Calu3 (cell line): Measurements from ENCODE around the gene SLC26A6. TPM values are rescaled to one million over a fixed set of nuclear protein-coding genes. Genes with fewer than 3 reads are reported as not detected.

Experiments used
- BruUV-seq: library from RNA; stranded (reverse); fragments of 400-500 nt; replicated peaks from 2 replicates; lab custom pipeline; 2021; lab: Mats Ljungman, UMichigan
- CTCF ChIA-PET: fragments of 300-600 bp; sonication (Branson Sonifier 250); formaldehyde crosslinking; loops from one replicate; lab custom pipeline; 2022; ENCODE audit warnings: antibody characterized with exemption; lab: Charles Lee
- DNase-seq: peaks from one replicate; pipeline ENCODE4 v3.0.0; 2022
- H3K27ac Mint-ChIP-seq: one replicate; pipeline ENCODE4 v1.8.0; 2022; ENCODE audit warnings: mixed read lengths; ENCODE audit not compliant: unreplicated experiment
- H3K27me3 Mint-ChIP-seq: one replicate; pipeline ENCODE4 v1.8.0; 2022; ENCODE audit warnings: mixed read lengths; ENCODE audit not compliant: unreplicated experiment
- H3K36me3 Mint-ChIP-seq: one replicate; pipeline ENCODE4 v1.8.0; 2022; ENCODE audit warnings: mild to moderate bottlenecking, moderate library complexity, mixed read lengths; ENCODE audit not compliant: insufficient read depth, unreplicated experiment
- H3K4me1 Mint-ChIP-seq: one replicate; pipeline ENCODE4 v1.8.0; 2022; ENCODE audit warnings: mild to moderate bottlenecking, low read depth, mixed read lengths; ENCODE audit not compliant: unreplicated experiment
- H3K4me3 Mint-ChIP-seq: one replicate; pipeline ENCODE4 v1.8.0; 2022; ENCODE audit warnings: mild to moderate bottlenecking, low read depth, moderate library complexity, mixed read lengths; ENCODE audit not compliant: unreplicated experiment
- H3K9me3 Mint-ChIP-seq: one replicate; pipeline ENCODE4 v1.8.0; 2022; ENCODE audit warnings: low read depth, mixed read lengths; ENCODE audit not compliant: unreplicated experiment
- intact Hi-C: fragments of 100-400 bp; cut with micrococcal nuclease; formaldehyde crosslinking; loops from one replicate; pipeline ENCODE4 v1.10.0; 2022; ENCODE audit not compliant: unreplicated experiment
- total RNA-seq: library from RNA; stranded (reverse); gene quantifications from 2 replicates; pipeline ENCODE4 v1.2.3, GENCODE V29; 2022
- TF ChIP-seq, protein P1 (sequence below): fragments of 200-600 bp; IDR thresholded peaks from one replicate; pipeline ENCODE4 v1.8.0; 2022; ENCODE audit warnings: antibody characterized with exemption; ENCODE audit not compliant: unreplicated experiment

SLC26A6 gene
- total RNA-seq, 1 experiment from 2014 or later = 27.0 TPM

DNA sequence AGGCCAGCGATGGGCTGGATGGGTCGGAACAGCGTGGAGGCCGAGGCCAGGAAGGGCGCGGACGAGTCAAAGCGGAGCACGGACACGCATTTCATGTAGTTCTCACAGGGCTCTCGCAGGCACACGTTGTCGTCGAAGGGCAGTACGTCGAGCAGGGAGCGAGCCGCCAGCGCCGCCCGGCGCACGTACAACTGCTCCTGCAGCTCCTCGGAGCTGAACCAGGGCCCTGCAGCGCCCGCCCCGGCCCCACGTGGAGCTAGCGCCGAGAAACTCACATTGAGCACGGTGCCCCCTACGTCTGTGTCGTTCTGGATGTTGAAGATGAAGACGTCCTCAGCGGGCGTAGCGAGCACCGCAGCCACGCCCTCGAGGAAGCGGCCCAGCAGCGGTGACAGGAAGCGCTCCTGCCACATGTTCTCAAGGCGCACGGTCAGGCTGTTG is 21.6 kb upstream of the SLC26A6 start:
- H3K4me3 Mint-ChIP-seq = no peak overlapping the region
- H3K27ac Mint-ChIP-seq = no peak overlapping the region
- TF ChIP-seq, protein P1, sequence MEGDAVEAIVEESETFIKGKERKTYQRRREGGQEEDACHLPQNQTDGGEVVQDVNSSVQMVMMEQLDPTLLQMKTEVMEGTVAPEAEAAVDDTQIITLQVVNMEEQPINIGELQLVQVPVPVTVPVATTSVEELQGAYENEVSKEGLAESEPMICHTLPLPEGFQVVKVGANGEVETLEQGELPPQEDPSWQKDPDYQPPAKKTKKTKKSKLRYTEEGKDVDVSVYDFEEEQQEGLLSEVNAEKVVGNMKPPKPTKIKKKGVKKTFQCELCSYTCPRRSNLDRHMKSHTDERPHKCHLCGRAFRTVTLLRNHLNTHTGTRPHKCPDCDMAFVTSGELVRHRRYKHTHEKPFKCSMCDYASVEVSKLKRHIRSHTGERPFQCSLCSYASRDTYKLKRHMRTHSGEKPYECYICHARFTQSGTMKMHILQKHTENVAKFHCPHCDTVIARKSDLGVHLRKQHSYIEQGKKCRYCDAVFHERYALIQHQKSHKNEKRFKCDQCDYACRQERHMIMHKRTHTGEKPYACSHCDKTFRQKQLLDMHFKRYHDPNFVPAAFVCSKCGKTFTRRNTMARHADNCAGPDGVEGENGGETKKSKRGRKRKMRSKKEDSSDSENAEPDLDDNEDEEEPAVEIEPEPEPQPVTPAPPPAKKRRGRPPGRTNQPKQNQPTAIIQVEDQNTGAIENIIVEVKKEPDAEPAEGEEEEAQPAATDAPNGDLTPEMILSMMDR = no peak
- no TSS peak for BruUV-seq
- peaks cover 59% of the 10 kb centered on the region for H3K36me3 Mint-ChIP-seq
- H3K27me3 Mint-ChIP-seq = no peaks in the 10 kb centered on the region
- peaks cover 12% of the 10 kb centered on the region for H3K4me1 Mint-ChIP-seq
- no peak for DNase-seq
- intact Hi-C loops = no loop called here
- CTCF ChIA-PET = interaction anchor here (0.6 kb wide), 1 partner anchor 34 kb away, joined by 3 read pairs; no protein-coding TSS in a partner anchor
- H3K9me3 Mint-ChIP-seq = no peaks in the 10 kb centered on the region

DNA sequence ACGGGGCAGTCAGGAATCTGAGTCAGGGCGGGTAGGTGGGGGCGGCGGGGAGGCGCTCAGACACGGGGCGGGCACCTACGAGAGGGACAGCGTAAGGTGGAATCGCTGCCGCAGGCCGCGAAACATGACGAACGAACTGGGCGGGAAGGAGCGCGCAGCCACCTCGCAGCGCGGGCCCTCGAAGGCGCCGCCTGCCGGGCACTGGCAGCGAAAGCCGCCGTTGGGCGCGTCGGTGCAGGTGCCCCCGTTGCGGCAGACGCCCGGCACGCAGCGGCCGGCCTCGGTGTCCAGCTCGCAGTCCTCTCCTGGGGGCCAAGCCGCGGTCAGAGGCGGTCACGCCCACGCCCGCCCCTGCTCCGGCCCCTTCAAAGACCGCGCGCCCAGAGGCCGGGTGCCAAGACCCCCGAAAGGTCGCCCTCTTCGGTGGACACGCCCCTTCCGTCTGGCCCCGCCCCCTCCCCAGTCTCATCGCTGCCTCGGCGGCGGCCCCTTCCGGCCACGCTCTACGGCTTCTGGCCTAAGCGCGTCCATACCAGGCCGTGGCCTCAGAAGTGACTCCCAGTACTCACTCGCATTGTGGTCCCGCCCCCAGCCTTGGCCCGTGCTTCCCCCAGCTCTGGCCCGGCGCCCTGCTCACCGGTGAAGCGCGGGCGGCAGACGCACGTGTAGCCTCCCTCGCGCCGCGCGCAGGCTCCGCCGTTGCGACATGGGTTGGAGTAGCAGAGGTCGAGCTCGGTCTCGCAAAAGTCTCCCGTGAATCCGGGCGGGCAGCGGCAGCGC is 21.0 kb upstream of the SLC26A6 start:
- intact Hi-C loops = no loop called here
- no peak overlapping the region for H3K4me3 Mint-ChIP-seq
- CTCF ChIA-PET = no interaction called here
- TF ChIP-seq, protein P1 = no peak
- no TSS peak for BruUV-seq
- H3K9me3 Mint-ChIP-seq = no peaks in the 10 kb centered on the region
- H3K27me3 Mint-ChIP-seq = no peaks in the 10 kb centered on the region
- H3K36me3 Mint-ChIP-seq = peaks cover 54% of the 10 kb centered on the region
- no peak for DNase-seq
- no peak overlapping the region for H3K27ac Mint-ChIP-seq
- peaks cover 12% of the 10 kb centered on the region for H3K4me1 Mint-ChIP-seq

DNA sequence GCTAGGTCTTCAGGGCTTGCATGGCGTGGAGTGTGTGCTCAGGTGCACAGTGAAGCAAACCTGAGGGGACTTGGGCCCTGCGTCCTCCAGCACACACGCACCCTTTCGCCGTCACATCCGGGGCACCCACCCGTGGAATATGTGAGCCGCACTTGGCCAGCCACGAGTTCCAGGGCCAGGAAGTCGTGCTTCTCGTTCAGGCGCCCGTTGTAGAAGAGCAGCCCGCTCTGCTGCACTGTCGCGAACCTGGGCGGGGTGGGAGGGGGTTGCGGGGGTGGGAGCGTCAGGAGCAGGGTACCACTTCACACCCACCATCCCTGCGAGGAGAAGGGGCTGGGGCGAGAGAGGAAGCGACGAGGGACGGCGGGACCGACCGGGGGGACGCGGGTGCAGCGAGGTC is 20.3 kb upstream of the SLC26A6 start:
- H3K9me3 Mint-ChIP-seq = no peaks in the 10 kb centered on the region
- no TSS peak for BruUV-seq
- H3K4me3 Mint-ChIP-seq = no peak overlapping the region
- no peak overlapping the region for H3K27ac Mint-ChIP-seq
- TF ChIP-seq, protein P1 = no peak
- H3K36me3 Mint-ChIP-seq = peaks cover 54% of the 10 kb centered on the region
- CTCF ChIA-PET = no interaction called here
- intact Hi-C loops = no loop called here
- no peaks in the 10 kb centered on the region for H3K27me3 Mint-ChIP-seq
- peaks cover 12% of the 10 kb centered on the region for H3K4me1 Mint-ChIP-seq
- DNase-seq = no peak

DNA sequence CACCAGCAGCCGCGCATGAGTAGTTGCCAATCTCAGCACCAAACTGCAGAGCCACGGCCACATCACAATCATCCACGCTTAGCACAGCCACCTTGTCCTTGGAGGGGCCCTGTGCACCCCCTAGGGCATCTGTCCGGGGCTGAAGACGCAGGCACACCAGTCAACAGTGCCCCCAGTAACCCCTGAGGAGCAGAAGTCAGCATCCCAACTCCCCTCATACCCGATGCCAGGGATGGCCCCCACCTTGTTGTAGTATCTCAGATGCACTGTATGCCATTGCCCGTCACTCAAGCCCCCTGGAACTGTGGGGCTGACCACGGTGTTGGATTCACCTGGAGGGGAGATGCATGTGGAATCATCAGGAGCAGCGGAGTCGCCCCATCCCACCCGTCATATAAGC is 19.8 kb upstream of the SLC26A6 start:
- BruUV-seq = no TSS peak
- intact Hi-C loops = no loop called here
- no peaks in the 10 kb centered on the region for H3K27me3 Mint-ChIP-seq
- no peak overlapping the region for H3K4me3 Mint-ChIP-seq
- no peak overlapping the region for H3K27ac Mint-ChIP-seq
- peaks cover 12% of the 10 kb centered on the region for H3K4me1 Mint-ChIP-seq
- peaks cover 58% of the 10 kb centered on the region for H3K36me3 Mint-ChIP-seq
- CTCF ChIA-PET = no interaction called here
- TF ChIP-seq, protein P1 = no peak
- no peaks in the 10 kb centered on the region for H3K9me3 Mint-ChIP-seq
- DNase-seq = no peak
